Endodermal cell (in vitro differentiated cells): Measurements from ENCODE around the gene RPTN. TPM values are rescaled to one million over a fixed set of nuclear protein-coding genes. Genes with fewer than 3 reads are reported as not detected.

ENCODE experiments used
- DNase-seq: peaks from one replicate; pipeline ENCODE4 v3.0.0-alpha.2; 2017
- H3K27ac ChIP-seq: 2 replicates; pipeline ENCODE4 v1.5.1; 2013; ENCODE audit warnings: mild to moderate bottlenecking, low read depth, low read length, moderate library complexity
- H3K27me3 ChIP-seq: 2 replicates; pipeline ENCODE4 v1.6.1; 2013; ENCODE audit warnings: mild to moderate bottlenecking, low read length, moderate library complexity; ENCODE audit not compliant: insufficient read depth, control insufficient read depth, poor library complexity, severe bottlenecking
- H3K36me3 ChIP-seq: 2 replicates; pipeline ENCODE4 v1.7.0; 2013; ENCODE audit warnings: mild to moderate bottlenecking, low read length, moderate library complexity; ENCODE audit not compliant: control insufficient read depth, insufficient read depth
- H3K4me1 ChIP-seq: one replicate; pipeline ENCODE4 v1.7.0; 2013; ENCODE audit warnings: low read length; ENCODE audit not compliant: control insufficient read depth, insufficient read depth
- H3K4me3 ChIP-seq: 2 replicates; pipeline ENCODE4 v1.5.1; 2013; ENCODE audit warnings: mild to moderate bottlenecking, low read length, moderate library complexity
- H3K9ac ChIP-seq: 2 replicates; pipeline ENCODE4 v1.6.1; 2013; ENCODE audit warnings: mild to moderate bottlenecking, low read length, moderate library complexity; ENCODE audit not compliant: poor library complexity, severe bottlenecking; ENCODE audit errors: extremely low read depth
- H3K9me3 ChIP-seq: 2 replicates; pipeline ENCODE4 v1.6.1; 2013; ENCODE audit warnings: mild to moderate bottlenecking, low read length, moderate library complexity; ENCODE audit not compliant: control insufficient read depth
- H3K27ac Mint-ChIP-seq: 2 replicates; pipeline ENCODE4 v1.8.0; 2020; ENCODE audit warnings: mixed read lengths
- H3K27me3 Mint-ChIP-seq: 2 replicates; pipeline ENCODE4 v1.8.0; 2021; ENCODE audit warnings: mild to moderate bottlenecking, mixed read lengths; ENCODE audit not compliant: insufficient read depth
- H3K36me3 Mint-ChIP-seq: 2 replicates; pipeline ENCODE4 v1.8.0; 2020; ENCODE audit warnings: low read depth, mixed read lengths
- H3K4me1 Mint-ChIP-seq: 2 replicates; pipeline ENCODE4 v1.8.0; 2020; ENCODE audit warnings: mixed read lengths
- H3K4me3 Mint-ChIP-seq: 2 replicates; pipeline ENCODE4 v1.8.0; 2020; ENCODE audit warnings: mild to moderate bottlenecking, moderate library complexity, mixed read lengths
- H3K9me3 Mint-ChIP-seq: 2 replicates; pipeline ENCODE4 v1.8.0; 2020; ENCODE audit warnings: mild to moderate bottlenecking, mixed read lengths
- WGBS, 2 experiments: methylation state at CpG; one replicate each; pipeline versions ENCODE4 v1.1.5 to v1.1.7; 2013; ENCODE audit warnings: missing lambda C conversion rate in 2 of 2, mixed read lengths in 1 of 2; ENCODE audit not compliant: insufficient coverage in 1 of 2, insufficient read length in 1 of 2; 5-methylcytosine and 5-hydroxymethylcytosine counted together
- total RNA-seq, 2 donors: library from RNA; stranded (reverse); fragmentation: NEBNext Ultra II Directional in 1 of 2; extraction: Animal tissue kit (Norgen Biotek cat#: 25700) in 1 of 2; gene quantifications; 2 replicates in 1 of 2; 3 replicates in 1 of 2; pipeline ENCODE4 v1.2.1, GENCODE V29; 2021
- TF ChIP-seq, protein P1 (sequence below): fragments of 200-600 bp; sonication (generic); conservative IDR thresholded peaks from 2 replicates; pipeline ENCODE4 v1.5.0; 2021; ENCODE audit warnings: antibody characterized with exemption, mild to moderate bottlenecking

The RPTN gene
- total RNA-seq, 2 donors from 2014 or later, result not detected

DNA sequence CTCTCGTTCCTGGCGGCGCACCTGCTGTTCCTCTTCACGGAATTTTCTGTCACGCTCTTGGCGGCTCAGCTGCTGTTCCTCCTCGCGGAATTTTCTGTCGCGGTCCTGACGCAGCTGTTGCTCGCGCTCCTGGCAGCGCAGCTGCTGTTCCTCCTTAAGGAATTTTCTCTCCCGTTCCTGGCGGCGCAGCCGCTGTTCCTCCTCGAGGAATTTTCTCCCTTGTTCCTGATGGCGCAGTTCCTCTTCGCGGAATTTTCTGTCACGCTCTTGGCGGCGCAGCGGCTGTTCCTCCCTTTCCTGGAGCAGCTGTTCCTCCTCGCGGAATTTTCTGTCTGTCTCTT, 50.2 kb downstream of the RPTN start:
- DNase-seq, result peak; percentile 67
- Mint-ChIP-seq H3K4me3 (no peak overlapping the region), H3K9me3 (no peaks in the 10 kb centered on the region), H3K4me1 (no peaks in the 10 kb centered on the region), H3K36me3 (no peaks in the 10 kb centered on the region), H3K27ac (no peak overlapping the region), H3K27me3 (peaks cover 14% of the 10 kb centered on the region)
- WGBS, 2 experiments, result 57 to 72% methylated on average over 28 of the region's 28 CpGs
- TF ChIP-seq, protein P1, sequence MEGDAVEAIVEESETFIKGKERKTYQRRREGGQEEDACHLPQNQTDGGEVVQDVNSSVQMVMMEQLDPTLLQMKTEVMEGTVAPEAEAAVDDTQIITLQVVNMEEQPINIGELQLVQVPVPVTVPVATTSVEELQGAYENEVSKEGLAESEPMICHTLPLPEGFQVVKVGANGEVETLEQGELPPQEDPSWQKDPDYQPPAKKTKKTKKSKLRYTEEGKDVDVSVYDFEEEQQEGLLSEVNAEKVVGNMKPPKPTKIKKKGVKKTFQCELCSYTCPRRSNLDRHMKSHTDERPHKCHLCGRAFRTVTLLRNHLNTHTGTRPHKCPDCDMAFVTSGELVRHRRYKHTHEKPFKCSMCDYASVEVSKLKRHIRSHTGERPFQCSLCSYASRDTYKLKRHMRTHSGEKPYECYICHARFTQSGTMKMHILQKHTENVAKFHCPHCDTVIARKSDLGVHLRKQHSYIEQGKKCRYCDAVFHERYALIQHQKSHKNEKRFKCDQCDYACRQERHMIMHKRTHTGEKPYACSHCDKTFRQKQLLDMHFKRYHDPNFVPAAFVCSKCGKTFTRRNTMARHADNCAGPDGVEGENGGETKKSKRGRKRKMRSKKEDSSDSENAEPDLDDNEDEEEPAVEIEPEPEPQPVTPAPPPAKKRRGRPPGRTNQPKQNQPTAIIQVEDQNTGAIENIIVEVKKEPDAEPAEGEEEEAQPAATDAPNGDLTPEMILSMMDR, result no peak
- peaks cover 37% of the 10 kb centered on the region for H3K9me3 ChIP-seq
- H3K27me3 ChIP-seq, result peaks cover 89% of the 10 kb centered on the region
- H3K4me1 ChIP-seq, result no peaks in the 10 kb centered on the region
- no peaks in the 10 kb centered on the region for H3K36me3 ChIP-seq
- H3K27ac ChIP-seq, result no peak overlapping the region
- H3K4me3 ChIP-seq, result no peak overlapping the region
- H3K9ac ChIP-seq, result no peak overlapping the region

DNA sequence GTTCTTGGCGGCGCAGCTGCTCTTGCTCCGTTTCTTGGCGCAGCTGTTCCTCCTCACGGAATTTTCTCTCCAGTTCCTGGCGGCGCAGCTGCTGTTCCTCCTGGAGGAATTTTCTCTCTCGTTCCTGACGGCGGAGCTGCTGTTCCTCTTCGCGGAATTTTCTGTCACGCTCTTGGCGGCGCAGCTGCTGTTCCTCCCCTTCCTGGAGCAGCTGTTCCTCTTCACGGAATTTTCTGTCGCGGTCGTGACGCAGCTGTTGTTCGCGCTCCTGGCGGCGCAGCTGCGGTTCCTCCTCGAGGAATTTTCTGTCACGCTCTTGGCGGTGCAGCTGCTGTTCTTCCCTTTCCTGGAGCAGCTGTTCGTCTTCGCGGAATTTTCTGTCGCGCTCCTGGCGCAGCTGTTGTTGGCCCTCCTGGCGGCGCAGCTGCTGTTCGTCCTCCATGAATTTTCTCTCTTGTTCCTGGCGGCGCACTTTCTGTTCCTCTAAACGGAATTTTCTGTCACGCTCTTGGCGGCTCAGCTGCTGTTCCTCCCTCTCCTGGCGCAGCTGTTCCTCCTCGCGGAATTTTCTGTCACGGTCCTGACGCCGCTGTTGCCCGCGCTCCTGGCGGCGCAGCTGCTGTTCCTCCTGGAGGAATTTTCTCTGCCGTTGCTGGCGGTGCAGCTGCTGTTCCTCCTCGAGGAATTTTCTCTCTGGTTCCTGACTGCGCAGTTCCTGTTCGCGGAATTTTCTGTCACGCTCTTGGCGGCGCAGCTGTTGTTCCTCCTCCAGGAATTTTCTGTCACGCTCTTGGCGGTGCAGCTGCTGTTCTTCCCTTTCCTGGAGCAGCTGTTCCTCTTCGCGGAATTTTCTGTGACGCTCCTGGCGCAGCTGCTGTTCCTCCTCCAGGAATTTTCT, 50.8 kb downstream of the RPTN start:
- H3K4me1 ChIP-seq, result no peaks in the 10 kb centered on the region
- Mint-ChIP-seq H3K9me3 (no peaks in the 10 kb centered on the region), H3K4me3 (no peak overlapping the region), H3K27ac (peak overlapping the region; percentile 36), H3K36me3 (no peaks in the 10 kb centered on the region), H3K27me3 (peaks cover 20% of the 10 kb centered on the region), H3K4me1 (no peaks in the 10 kb centered on the region)
- H3K36me3 ChIP-seq, result no peaks in the 10 kb centered on the region
- 34 to 53% methylated on average over 53 to 67 of the region's 67 CpGs for WGBS, 2 experiments
- peak; percentile 84 for DNase-seq
- no peak overlapping the region for H3K27ac ChIP-seq
- no peak overlapping the region for H3K9ac ChIP-seq
- peaks cover 83% of the 10 kb centered on the region for H3K27me3 ChIP-seq
- TF ChIP-seq, protein P1, result no peak
- peaks cover 35% of the 10 kb centered on the region for H3K9me3 ChIP-seq
- no peak overlapping the region for H3K4me3 ChIP-seq

DNA sequence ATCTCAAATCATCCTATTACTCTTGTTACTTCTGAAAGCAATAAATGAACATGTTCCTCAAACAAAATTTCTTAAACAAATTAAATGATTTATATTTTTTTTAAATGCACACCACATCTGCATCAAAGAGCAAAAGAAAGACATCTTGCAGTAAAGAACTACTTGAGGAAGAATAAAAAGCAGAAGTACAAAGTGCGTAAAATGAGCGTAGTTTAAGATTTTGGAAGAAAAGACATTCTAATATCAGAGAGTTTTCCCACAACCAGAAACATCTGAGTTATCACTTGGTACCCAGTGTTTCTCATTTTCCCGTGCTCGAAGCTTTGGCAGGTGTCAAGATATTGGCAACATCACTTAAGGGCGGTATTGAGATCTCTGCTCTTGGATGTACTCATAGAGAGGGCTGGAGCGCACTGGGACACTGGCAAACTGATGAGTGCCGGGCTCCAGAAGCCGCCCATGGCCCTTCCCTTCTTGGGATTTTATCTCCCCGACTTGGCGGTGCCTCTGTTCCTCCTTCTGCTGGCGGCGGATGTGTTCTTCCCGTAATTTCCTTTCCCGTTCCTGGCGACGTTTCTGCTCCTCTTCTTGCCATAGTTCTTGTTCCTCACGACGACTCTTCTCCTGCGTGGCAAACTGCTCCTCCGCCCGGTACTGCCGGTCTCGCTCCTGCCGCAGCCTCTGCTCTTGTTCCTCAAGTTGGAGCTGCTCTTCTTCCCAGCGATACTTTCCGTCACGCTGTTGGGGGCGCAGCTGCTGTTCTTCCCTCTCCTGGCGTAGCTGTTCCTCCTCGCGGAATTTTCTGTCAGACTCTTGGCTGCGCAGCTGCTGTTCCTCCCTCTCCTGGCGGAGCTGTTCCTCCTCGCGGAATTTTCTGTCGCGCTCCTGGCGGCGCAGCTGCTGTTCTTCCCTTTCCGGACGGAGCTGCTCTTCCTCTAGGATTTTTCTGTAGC, 51.7 kb downstream of the RPTN start:
- H3K4me3 ChIP-seq, result no peak overlapping the region
- no peak overlapping the region for H3K27ac Mint-ChIP-seq
- H3K9me3 Mint-ChIP-seq, result no peaks in the 10 kb centered on the region
- WGBS, 2 experiments, result 33 to 53% methylated on average over 35 to 41 of the region's 41 CpGs
- TF ChIP-seq, protein P1, result peak; percentile 22
- H3K27me3 Mint-ChIP-seq, result peaks cover 29% of the 10 kb centered on the region
- no peaks in the 10 kb centered on the region for H3K36me3 Mint-ChIP-seq
- DNase-seq, result no peak
- H3K9ac ChIP-seq, result no peak overlapping the region
- H3K4me1 ChIP-seq, result no peaks in the 10 kb centered on the region
- peaks cover 25% of the 10 kb centered on the region for H3K9me3 ChIP-seq
- no peaks in the 10 kb centered on the region for H3K36me3 ChIP-seq
- no peak overlapping the region for H3K4me3 Mint-ChIP-seq
- peaks cover 74% of the 10 kb centered on the region for H3K27me3 ChIP-seq
- H3K27ac ChIP-seq, result no peak overlapping the region
- no peaks in the 10 kb centered on the region for H3K4me1 Mint-ChIP-seq
